KMS-11 (cell line): ENCODE data around the gene C1orf116.

ENCODE experiments used
- H2AFZ ChIP-seq: fragments of 200-600 bp; sonication (generic); 2 replicates; pipeline ENCODE4 v1.6.1; 2016; ENCODE audit warnings: antibody characterized with exemption, mixed run types, low read depth
- H3K27ac ChIP-seq: fragments of 200-600 bp; sonication (generic); 2 replicates; pipeline ENCODE4 v1.6.1; 2016; ENCODE audit warnings: mild to moderate bottlenecking, mixed run types
- H3K27me3 ChIP-seq: fragments of 200-600 bp; sonication (generic); 2 replicates; pipeline ENCODE4 v1.6.1; 2017; ENCODE audit warnings: mild to moderate bottlenecking, low read depth, mixed run types, moderate library complexity; ENCODE audit not compliant: insufficient read depth
- H3K36me3 ChIP-seq: fragments of 200-600 bp; sonication (generic); 2 replicates; pipeline ENCODE4 v1.6.1; 2017; ENCODE audit warnings: mild to moderate bottlenecking, mixed run types; ENCODE audit not compliant: insufficient read depth
- H3K4me1 ChIP-seq: fragments of 200-600 bp; sonication (generic); 2 replicates; pipeline ENCODE4 v1.6.1; 2016; ENCODE audit warnings: mild to moderate bottlenecking, low read depth, mixed run types; ENCODE audit not compliant: poor library complexity, severe bottlenecking
- H3K4me2 ChIP-seq: fragments of 200-600 bp; sonication (generic); 2 replicates; pipeline ENCODE4 v1.7.0; 2016; ENCODE audit warnings: mild to moderate bottlenecking, mixed run types
- H3K4me3 ChIP-seq: fragments of 200-600 bp; sonication (generic); IDR thresholded peaks from 2 replicates; pipeline ENCODE4 v1.6.1; 2017; ENCODE audit warnings: low read depth, low read length, mixed read lengths; ENCODE audit not compliant: insufficient read depth
- H3K79me2 ChIP-seq: fragments of 200-600 bp; sonication (generic); 2 replicates; pipeline ENCODE4 v1.6.1; 2016; ENCODE audit warnings: low read depth, mixed run types; ENCODE audit not compliant: insufficient read depth
- H3K9ac ChIP-seq: fragments of 200-600 bp; sonication (generic); 2 replicates; pipeline ENCODE4 v1.6.1; 2016; ENCODE audit warnings: mild to moderate bottlenecking, mixed run types
- H4K20me1 ChIP-seq: fragments of 200-600 bp; sonication (generic); 2 replicates; pipeline ENCODE4 v1.6.1; 2016; ENCODE audit warnings: mild to moderate bottlenecking, mixed run types; ENCODE audit not compliant: insufficient read depth
- CTCF ChIP-seq: fragments of 200-600 bp; sonication (generic); conservative IDR thresholded peaks from 2 replicates; pipeline ENCODE4 v1.6.1; 2017; ENCODE audit warnings: low read depth, mild to moderate bottlenecking, antibody characterized with exemption, low read length, moderate library complexity, mixed read lengths

The C1orf116 gene

DNA sequence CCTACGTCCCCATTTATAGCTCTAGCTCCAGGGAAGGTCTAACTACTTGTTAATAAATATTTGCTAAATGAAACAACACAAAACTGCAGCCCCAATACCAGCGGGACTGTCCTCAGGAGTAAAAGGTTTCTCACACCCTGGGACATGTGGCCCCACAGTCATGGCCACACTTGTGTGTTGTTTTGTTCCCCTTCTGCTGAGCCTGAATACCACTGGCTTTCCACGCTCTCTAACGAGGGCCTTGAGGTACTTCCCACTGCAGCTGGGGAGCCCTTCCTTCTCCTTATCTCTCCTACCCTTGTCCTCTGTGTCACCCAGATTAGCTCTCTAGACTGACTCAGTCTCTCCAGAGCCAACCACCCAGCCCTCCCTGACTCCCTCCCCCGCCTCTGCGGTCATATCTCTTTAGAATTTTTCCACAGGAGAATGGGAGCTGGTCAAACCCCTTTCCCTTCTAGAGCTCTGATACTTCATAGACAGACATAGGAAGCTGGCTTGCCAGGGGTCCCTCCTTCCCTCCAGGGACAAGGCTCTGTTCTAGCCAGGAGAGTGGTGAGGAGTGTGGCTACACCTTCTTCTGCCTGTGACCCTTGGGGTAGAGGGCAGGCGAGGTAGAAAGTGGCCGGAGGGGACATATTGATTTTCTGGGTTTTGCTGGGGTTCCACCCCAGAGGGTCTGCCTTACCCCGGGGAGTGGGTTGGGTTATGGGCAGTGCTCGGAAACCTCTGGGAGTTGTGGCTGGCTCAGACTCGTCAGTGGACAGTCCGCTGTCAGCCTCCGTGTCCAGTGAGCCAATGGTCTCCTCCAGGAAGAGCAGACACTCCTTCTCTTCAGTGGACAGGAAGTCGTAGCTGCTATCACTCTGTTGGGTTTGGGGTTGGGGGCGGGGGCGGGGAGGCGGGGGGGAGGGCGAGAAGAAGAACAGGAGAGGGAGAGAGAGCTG, 8.1 kb downstream of the C1orf116 start:
- H3K36me3 ChIP-seq: no peaks in the 10 kb centered on the region
- no peaks in the 10 kb centered on the region for H4K20me1 ChIP-seq
- H3K79me2 ChIP-seq: no peaks in the 10 kb centered on the region
- H3K27ac ChIP-seq: no peak overlapping the region
- H3K4me2 ChIP-seq: no peak overlapping the region
- no peaks in the 10 kb centered on the region for H3K4me1 ChIP-seq
- H2AFZ ChIP-seq: no peak overlapping the region
- TF ChIP-seq CTCF: no peak
- H3K4me3 ChIP-seq: no peak overlapping the region
- H3K9ac ChIP-seq: no peak overlapping the region
- H3K27me3 ChIP-seq: no peaks in the 10 kb centered on the region

DNA sequence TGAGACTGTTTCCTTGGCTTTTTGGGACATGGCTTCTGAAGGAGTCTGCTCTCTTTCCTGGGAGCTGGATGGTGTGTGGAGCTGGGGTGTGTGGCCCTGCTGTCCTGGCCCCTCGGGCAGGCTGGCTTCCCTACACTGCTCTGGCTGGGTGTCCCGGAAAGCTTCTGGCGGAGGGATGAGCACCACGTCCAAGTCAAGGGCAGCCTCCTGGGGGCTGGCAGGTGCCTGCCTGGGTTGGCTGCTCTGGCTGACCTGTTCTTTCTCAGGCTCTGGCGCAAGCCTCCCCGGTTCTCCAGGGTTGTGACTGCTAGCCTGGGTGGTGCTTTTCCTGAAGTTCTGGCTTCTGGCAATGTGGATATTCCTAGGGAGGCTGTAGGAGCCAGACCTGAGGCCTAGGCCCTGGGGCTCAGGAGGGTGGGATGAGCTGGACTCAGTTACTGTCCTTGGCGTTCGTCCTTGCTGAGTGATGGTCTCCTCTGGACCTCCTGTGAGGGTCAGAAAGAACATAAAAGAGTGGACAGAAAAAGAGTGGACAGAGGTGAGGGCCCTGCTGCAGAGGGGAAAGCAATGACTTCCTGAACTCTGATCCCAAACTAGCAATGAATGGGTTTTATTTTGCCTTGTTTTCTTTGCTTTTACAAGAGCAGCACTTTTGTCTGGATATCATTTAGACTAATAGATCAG, 9.4 kb downstream of the C1orf116 start:
- no peak overlapping the region for H3K4me2 ChIP-seq
- H3K79me2 ChIP-seq: no peaks in the 10 kb centered on the region
- TF ChIP-seq CTCF: no peak
- no peaks in the 10 kb centered on the region for H4K20me1 ChIP-seq
- no peak overlapping the region for H3K4me3 ChIP-seq
- H2AFZ ChIP-seq: no peak overlapping the region
- no peaks in the 10 kb centered on the region for H3K36me3 ChIP-seq
- H3K27me3 ChIP-seq: no peaks in the 10 kb centered on the region
- no peaks in the 10 kb centered on the region for H3K4me1 ChIP-seq
- H3K27ac ChIP-seq: no peak overlapping the region
- no peak overlapping the region for H3K9ac ChIP-seq

GRCh38 chr1:207021876-207022596, 10.5 kb downstream of the C1orf116 start:
- Histone ChIP-seq H3K27ac (no peak overlapping the region), H2AFZ (no peak overlapping the region), H3K36me3 (no peaks in the 10 kb centered on the region)

More at GRCh38 chr1:207021876-207022596, 10.5 kb downstream of the C1orf116 start:
- TF ChIP-seq CTCF: no peak
- H3K9ac ChIP-seq: no peak overlapping the region
- no peak overlapping the region for H3K4me2 ChIP-seq
- no peaks in the 10 kb centered on the region for H4K20me1 ChIP-seq
- H3K4me3 ChIP-seq: no peak overlapping the region
- H3K79me2 ChIP-seq: no peaks in the 10 kb centered on the region
- no peaks in the 10 kb centered on the region for H3K27me3 ChIP-seq
- no peaks in the 10 kb centered on the region for H3K4me1 ChIP-seq
